Neural cell (in vitro differentiated cells): ENCODE results near the gene COL13A1.

Experiments used
- CTCF ChIP-seq: fragments of 450-650 bp; IDR thresholded peaks from 2 replicates; pipeline ENCODE4 v1.5.1; 2014; ENCODE audit warnings: antibody characterized with exemption, mild to moderate bottlenecking, moderate library complexity; ENCODE audit not compliant: poor library complexity, severe bottlenecking
- EZH2 ChIP-seq: fragments of 200-600, 300-800 bp; shearing (Covaris generic), sonication (generic); IDR thresholded peaks from 2 replicates; pipeline ENCODE4 v1.6.1; 2014; ENCODE audit warnings: antibody characterized with exemption, low read length, borderline replicate concordance, mild to moderate bottlenecking; ENCODE audit not compliant: insufficient read depth, poor library complexity, severe bottlenecking
- RAD21 ChIP-seq: fragments of 450-650 bp; conservative IDR thresholded peaks from 2 replicates; pipeline ENCODE4 v1.6.1; 2014; ENCODE audit warnings: antibody characterized with exemption, mild to moderate bottlenecking, moderate library complexity
- SMC3 ChIP-seq: fragments of 450-650 bp; conservative IDR thresholded peaks from 2 replicates; pipeline ENCODE4 v1.6.1; 2014; ENCODE audit warnings: antibody characterized with exemption, mild to moderate bottlenecking, moderate library complexity; ENCODE audit not compliant: poor library complexity

GRCh38 chr10:69761320-69761719 is 40.4 kb upstream of the COL13A1 start:
- TF ChIP-seq CTCF (no peak), EZH2 (no peak), SMC3 (no peak), RAD21 (no peak)
